Measurements from ENCODE around the gene TULP4.

Gene TULP4

GRCh38 chr6:158312165-158312564 is at the start of gene TULP4:
TSS of gene TULP4 (plus strand) at chr6:158312465. CDS start at chr6:158314017, 1,552 bp downstream.
- no peak for DNase-seq (ENCODE audit: low read depth)

- no peak for DNase-seq (ENCODE audit: low read depth)
These were observed 49.5 kb upstream of the TULP4 start for GRCh38 chr6:158262755-158263154.

- DNase-seq (ENCODE audit: low read depth): no peak
These were observed 48.1 kb upstream of the TULP4 start for GRCh38 chr6:158264180-158264579.

GRCh38 chr6:158266131-158266530 is 46.1 kb upstream of the TULP4 start:
- DNase-seq (ENCODE audit: low read depth): no peak

- no peak for DNase-seq (ENCODE audit: low read depth)
These were observed 43.7 kb upstream of the TULP4 start for GRCh38 chr6:158268361-158269147.

- no peak for DNase-seq (ENCODE audit: low read depth)
These were observed 42.6 kb upstream of the TULP4 start for GRCh38 chr6:158269657-158270056.

GRCh38 chr6:158270389-158271127 is 41.7 kb upstream of the TULP4 start:
- DNase-seq (ENCODE audit: low read depth): no peak

GRCh38 chr6:158272324-158272723 is 39.9 kb upstream of the TULP4 start:
- no peak for DNase-seq (ENCODE audit: low read depth)

GRCh38 chr6:158278004-158278403 is 34.3 kb upstream of the TULP4 start:
- no peak for DNase-seq (ENCODE audit: low read depth)

- no peak for DNase-seq (ENCODE audit: low read depth)
These were observed 32.6 kb upstream of the TULP4 start for GRCh38 chr6:158279615-158280014.

- no peak for DNase-seq (ENCODE audit: low read depth)
These were observed 28.8 kb upstream of the TULP4 start for GRCh38 chr6:158283304-158283980.

GRCh38 chr6:158284007-158284875 is 28.0 kb upstream of the TULP4 start:
- DNase-seq (ENCODE audit: low read depth): no peak

- DNase-seq (ENCODE audit: low read depth): no peak
These were observed 27.2 kb upstream of the TULP4 start for GRCh38 chr6:158284876-158285655.

GRCh38 chr6:158285656-158286021 is 26.6 kb upstream of the TULP4 start:
- no peak for DNase-seq (ENCODE audit: low read depth)

GRCh38 chr6:158286413-158286812 is 25.9 kb upstream of the TULP4 start:
- no peak for DNase-seq (ENCODE audit: low read depth)

- no peak for DNase-seq (ENCODE audit: low read depth)
These were observed 25.2 kb upstream of the TULP4 start for GRCh38 chr6:158287047-158287446.

- no peak for DNase-seq (ENCODE audit: low read depth)
These were observed 22.2 kb upstream of the TULP4 start for GRCh38 chr6:158290040-158290439.

- peak; percentile 20 for DNase-seq (ENCODE audit: low read depth)
These were observed 21.6 kb upstream of the TULP4 start for GRCh38 chr6:158290659-158291058.

- no peak for DNase-seq (ENCODE audit: low read depth)
These were observed 20.2 kb upstream of the TULP4 start for GRCh38 chr6:158292016-158292415.

- DNase-seq (ENCODE audit: low read depth): no peak
These were observed 19.1 kb upstream of the TULP4 start for GRCh38 chr6:158293122-158293521.
